Thoracic aorta (tissue), 2 donors: ENCODE data around the gene ARHGEF11. TPM values are rescaled to one million over a fixed set of nuclear protein-coding genes. Genes with fewer than 3 reads are reported as not detected.

Experiments
- ATAC-seq: fragments of 150-250 bp; one replicate; pipeline ENCODE4 v1.8.0; 2017; ENCODE audit warnings: low read depth; ENCODE audit not compliant: insufficient number of reproducible peaks, low FRiP score
- DNase-seq: peaks from one replicate; pipeline ENCODE4 v3.0.0-alpha.2; 2020; ENCODE audit warnings: low spot score
- H3K27ac ChIP-seq, 2 donors: fragments of 200-600 bp; sonication (generic); 1 replicate in 1 of 2; 2 replicates in 1 of 2; pipeline ENCODE4 v1.5.1; 2016; ENCODE audit warnings: mild to moderate bottlenecking in 2 of 2, moderate library complexity in 2 of 2
- H3K27me3 ChIP-seq: fragments of 200-600 bp; sonication (generic); replicated peaks from 2 replicates; pipeline ENCODE4 v1.6.0; 2016; ENCODE audit warnings: mild to moderate bottlenecking; ENCODE audit not compliant: insufficient read depth
- H3K36me3 ChIP-seq: fragments of 200-600 bp; sonication (generic); one replicate; pipeline ENCODE4 v1.5.1; 2016
- H3K4me1 ChIP-seq, 2 donors: fragments of 200-600 bp; sonication (generic); 1 replicate in 1 of 2; 2 replicates in 1 of 2; pipeline versions ENCODE4 v1.5.1 to v1.6.0; 2016; ENCODE audit warnings: low read depth in 2 of 2, mild to moderate bottlenecking in 1 of 2; ENCODE audit not compliant: control insufficient read depth in 1 of 2
- H3K4me3 ChIP-seq: fragments of 200-600 bp; sonication (generic); 2 replicates; pipeline ENCODE4 v1.5.1; 2016; ENCODE audit warnings: mild to moderate bottlenecking
- H3K9me3 ChIP-seq: fragments of 200-600 bp; sonication (generic); 2 replicates; pipeline ENCODE4 v1.5.1; 2016
- total RNA-seq, 2 donors: library from RNA; depleted of rRNA; stranded (reverse); fragments of >200 nt; gene quantifications; one replicate each; pipeline versions ENCODE4 v1.1.0 to v1.2.3, GENCODE V29; 2016
- TF ChIP-seq, protein P1 (sequence below): fragments of 200-600 bp; sonication (generic); IDR thresholded peaks from one replicate; pipeline ENCODE4 v1.5.1; 2019; ENCODE audit warnings: antibody characterized with exemption

The ARHGEF11 gene
- total RNA-seq, 2 donors from 2014 or later = 40.3 to 40.6 TPM

DNA sequence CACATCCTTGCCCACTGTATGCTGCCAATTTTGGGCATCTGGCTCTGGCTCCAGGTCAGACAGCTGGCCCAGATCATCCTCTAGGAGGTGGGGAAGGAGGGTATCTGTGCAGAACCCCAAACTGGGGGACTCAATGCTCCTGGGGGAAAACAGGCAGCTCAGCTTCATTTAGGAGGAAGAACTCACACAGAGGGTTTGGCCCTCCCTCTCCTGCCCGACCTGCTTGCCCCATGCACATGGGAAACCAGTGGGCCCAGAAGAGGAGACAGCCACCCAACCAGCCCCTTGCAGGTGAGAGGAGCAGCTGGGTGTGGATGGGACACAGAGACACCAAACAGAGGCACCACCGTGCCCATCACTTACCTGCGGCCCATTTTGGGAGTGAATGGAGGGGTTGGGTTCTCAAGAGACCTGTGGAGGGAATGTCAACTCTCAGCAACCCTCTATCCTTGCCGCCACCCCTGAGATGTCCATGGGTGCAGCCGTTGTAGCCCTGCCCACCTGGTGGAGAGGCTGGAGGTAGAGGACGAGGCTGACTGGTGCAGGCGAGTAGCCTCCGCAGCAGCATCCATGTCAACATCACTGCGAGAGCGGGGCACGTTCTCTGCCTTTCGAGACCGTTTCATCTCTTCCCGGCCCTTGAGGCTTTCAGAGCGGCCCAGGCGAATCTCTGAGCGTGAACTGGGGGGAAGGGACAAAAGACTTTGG is 97.6 kb downstream of the ARHGEF11 start:
- Histone ChIP-seq H3K4me3 (no peak overlapping the region), H3K27me3 (no peaks in the 10 kb centered on the region), H3K9me3 (no peaks in the 10 kb centered on the region), H3K36me3 (peaks cover 90% of the 10 kb centered on the region), H3K4me1 (no peaks in the 10 kb centered on the region), H3K27ac (no peak overlapping the region)
- ATAC-seq = no peak
- TF ChIP-seq, protein P1, sequence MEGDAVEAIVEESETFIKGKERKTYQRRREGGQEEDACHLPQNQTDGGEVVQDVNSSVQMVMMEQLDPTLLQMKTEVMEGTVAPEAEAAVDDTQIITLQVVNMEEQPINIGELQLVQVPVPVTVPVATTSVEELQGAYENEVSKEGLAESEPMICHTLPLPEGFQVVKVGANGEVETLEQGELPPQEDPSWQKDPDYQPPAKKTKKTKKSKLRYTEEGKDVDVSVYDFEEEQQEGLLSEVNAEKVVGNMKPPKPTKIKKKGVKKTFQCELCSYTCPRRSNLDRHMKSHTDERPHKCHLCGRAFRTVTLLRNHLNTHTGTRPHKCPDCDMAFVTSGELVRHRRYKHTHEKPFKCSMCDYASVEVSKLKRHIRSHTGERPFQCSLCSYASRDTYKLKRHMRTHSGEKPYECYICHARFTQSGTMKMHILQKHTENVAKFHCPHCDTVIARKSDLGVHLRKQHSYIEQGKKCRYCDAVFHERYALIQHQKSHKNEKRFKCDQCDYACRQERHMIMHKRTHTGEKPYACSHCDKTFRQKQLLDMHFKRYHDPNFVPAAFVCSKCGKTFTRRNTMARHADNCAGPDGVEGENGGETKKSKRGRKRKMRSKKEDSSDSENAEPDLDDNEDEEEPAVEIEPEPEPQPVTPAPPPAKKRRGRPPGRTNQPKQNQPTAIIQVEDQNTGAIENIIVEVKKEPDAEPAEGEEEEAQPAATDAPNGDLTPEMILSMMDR = no peak
- DNase-seq = no peak

DNA sequence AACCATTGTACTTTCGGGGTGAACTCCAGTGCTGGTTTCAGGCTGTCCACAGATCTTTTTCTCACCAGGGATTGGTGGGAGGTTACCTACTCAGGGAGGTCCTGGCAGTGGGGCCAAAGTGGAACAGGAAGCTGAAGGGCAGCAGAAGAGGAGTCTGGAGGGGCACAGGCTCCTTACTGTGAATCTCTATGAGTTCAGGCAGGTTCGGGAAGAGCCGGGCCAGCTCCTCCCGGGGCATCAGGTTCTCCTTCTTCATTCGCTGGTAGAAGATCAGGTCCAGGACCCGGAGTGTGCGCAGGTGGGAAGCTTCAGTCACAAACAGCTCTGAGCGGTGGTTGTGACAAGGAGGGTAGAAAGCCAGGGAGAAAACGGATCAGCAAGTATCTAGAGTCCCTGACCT is 98.4 kb downstream of the ARHGEF11 start:
- H3K36me3 ChIP-seq = peaks cover 93% of the 10 kb centered on the region
- TF ChIP-seq, protein P1 = no peak
- DNase-seq = no peak

DNA sequence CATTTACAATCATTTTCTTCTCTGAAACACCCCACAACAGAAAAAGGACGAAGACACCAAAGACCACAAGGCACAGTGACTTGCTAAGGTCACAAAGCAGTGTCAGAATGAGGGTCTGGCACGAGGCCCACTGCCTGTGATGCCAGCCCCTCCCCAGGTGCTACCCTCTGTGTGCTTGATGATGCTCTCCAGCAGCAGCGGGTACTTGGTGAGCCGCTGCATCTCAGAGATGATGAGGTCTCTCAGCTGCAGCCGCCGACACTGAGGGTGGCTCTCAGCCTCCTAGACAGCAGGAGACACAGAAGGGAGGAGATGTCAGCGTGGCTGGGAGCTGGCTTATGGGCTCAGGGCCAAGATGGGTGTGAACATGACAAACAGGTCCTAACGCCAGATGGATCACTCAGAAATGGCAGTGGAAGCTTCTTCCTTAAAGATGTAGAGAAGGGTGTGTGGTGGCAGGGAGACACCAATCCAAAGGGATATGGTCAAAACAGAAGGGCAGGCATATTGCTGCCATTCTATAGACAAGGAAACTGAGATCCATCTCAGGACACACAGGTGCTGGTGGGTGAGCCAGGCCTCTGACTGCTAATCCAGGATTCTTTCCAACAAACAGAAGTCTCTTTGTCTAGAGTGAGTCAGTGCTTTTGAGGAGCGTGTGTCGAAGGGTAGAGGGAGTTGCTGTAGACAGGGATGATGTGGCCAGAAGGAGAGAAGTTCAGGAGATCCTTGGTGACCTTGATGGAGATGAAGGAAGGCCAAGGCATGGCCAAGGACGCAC is 99.5 kb downstream of the ARHGEF11 start:
- no peaks in the 10 kb centered on the region for H3K9me3 ChIP-seq
- no peaks in the 10 kb centered on the region for H3K4me1 ChIP-seq
- peaks cover 94% of the 10 kb centered on the region for H3K36me3 ChIP-seq
- no peak overlapping the region for H3K4me3 ChIP-seq
- no peak overlapping the region for H3K27ac ChIP-seq
- ATAC-seq = no peak
- no peak for DNase-seq
- TF ChIP-seq, protein P1 = no peak
- no peaks in the 10 kb centered on the region for H3K27me3 ChIP-seq

More for the DNA sequence above, 98.4 kb downstream of the ARHGEF11 start:
- Histone ChIP-seq H3K27ac (no peak overlapping the region), H3K4me3 (no peak overlapping the region), H3K27me3 (no peaks in the 10 kb centered on the region), H3K4me1 (no peaks in the 10 kb centered on the region), H3K9me3 (no peaks in the 10 kb centered on the region)
- no peak for ATAC-seq

DNA sequence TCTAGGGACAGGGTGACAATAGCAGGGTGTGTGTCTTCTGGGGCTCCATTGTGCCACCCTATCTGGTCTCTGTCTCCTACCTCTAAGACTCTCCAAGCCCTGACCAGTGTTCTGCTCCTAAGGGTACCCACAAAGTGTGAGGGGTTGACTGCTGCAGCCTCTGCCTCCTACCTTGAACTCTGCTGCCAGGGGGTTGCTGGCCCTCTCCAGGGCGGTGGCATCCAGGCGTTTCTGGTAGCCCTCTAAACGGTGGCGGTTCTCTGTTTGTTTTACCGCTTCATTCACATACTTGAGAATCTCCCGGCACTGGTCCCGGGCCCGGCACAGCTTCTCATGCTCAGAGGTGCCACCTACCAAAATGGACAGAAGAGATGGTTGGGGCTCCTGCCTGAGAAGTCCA is 100.7 kb downstream of the ARHGEF11 start:
- H3K27me3 ChIP-seq = no peaks in the 10 kb centered on the region
- no peak overlapping the region for H3K4me3 ChIP-seq
- no peaks in the 10 kb centered on the region for H3K4me1 ChIP-seq
- ATAC-seq (no peak), DNase-seq (no peak)
- TF ChIP-seq, protein P1 = no peak
- no peaks in the 10 kb centered on the region for H3K9me3 ChIP-seq
- H3K27ac ChIP-seq = no peak overlapping the region
- peaks cover 83% of the 10 kb centered on the region for H3K36me3 ChIP-seq

DNA sequence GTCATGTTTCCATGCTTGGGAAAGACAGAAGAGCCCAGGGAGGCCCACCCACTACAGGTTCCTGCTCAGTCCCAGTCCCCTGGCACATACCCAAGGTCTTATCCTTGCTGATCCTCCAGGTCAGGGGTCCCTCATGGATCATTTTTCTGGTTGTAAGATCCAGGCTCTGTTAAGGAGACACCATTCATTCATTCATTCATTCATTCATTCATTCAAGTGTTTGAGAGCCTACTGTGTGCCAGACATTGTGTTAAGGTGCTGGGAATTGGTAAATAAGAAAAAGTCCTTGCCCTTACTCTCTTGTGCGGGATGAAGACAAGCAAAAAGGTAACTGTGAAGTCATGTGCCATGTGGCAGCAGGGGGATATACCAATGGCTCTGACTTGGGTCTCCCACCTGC is 101.3 kb downstream of the ARHGEF11 start:
- H3K9me3 ChIP-seq = no peaks in the 10 kb centered on the region
- ATAC-seq = no peak
- DNase-seq = no peak
- H3K36me3 ChIP-seq = peaks cover 85% of the 10 kb centered on the region
- no peak overlapping the region for H3K27ac ChIP-seq
- H3K4me3 ChIP-seq = no peak overlapping the region
- TF ChIP-seq, protein P1 = no peak
- H3K4me1 ChIP-seq = no peaks in the 10 kb centered on the region
- H3K27me3 ChIP-seq = no peaks in the 10 kb centered on the region
